ENCODE data around the gene SH2D2A.

Gene SH2D2A

GRCh38 chr1:156849151-156849496 is 32.5 kb upstream of the SH2D2A start:
- H3K27me3 ChIP-seq (ENCODE audit: insufficient read depth, low read length, poor library complexity, severe bottlenecking), result no peaks in the 10 kb centered on the region
- H4K20me1 ChIP-seq (ENCODE audit: insufficient read depth, low read length, poor library complexity, severe bottlenecking), result no peaks in the 10 kb centered on the region
- TF ChIP-seq CTCF (conservative IDR thresholded peaks at IDR 0.05; ENCODE audit: low read length) (no peak), EZH2phosphoT487 (IDR thresholded peaks at IDR 0.05; ENCODE audit: borderline replicate concordance) (no peak)
- no peaks in the 10 kb centered on the region for H3F3A ChIP-seq (ENCODE audit: low read depth)
- H3K9me3 ChIP-seq (ENCODE audit: insufficient read depth, low read depth, low read length), result no peaks in the 10 kb centered on the region
- H3K9ac ChIP-seq (ENCODE audit: low read depth, low read length, poor library complexity, severe bottlenecking), result no peak overlapping the region
- no peak overlapping the region for H3K4me2 ChIP-seq (ENCODE audit: low read depth, low read length, poor library complexity, severe bottlenecking)
- H2AFZ ChIP-seq (ENCODE audit: low read length), result no peak overlapping the region
- H3K9me2 ChIP-seq (replicated peaks; ENCODE audit: low read depth, low read length), result no peaks in the 10 kb centered on the region
- no peak overlapping the region for H3K4me3 ChIP-seq (ENCODE audit: low read length, poor library complexity, severe bottlenecking)
- no peaks in the 10 kb centered on the region for H3K4me1 ChIP-seq (ENCODE audit: insufficient read depth, low read length, poor library complexity, severe bottlenecking)
- no peaks in the 10 kb centered on the region for H3K36me3 ChIP-seq (ENCODE audit: insufficient read depth, low read length)
- no peaks in the 10 kb centered on the region for H3K79me2 ChIP-seq (ENCODE audit: insufficient read depth, low read length)

GRCh38 chr1:156848461-156849150 is 32.0 kb upstream of the SH2D2A start:
- Histone ChIP-seq H3K36me3 (ENCODE audit: insufficient read depth, low read length) (no peaks in the 10 kb centered on the region), H3K9me3 (ENCODE audit: insufficient read depth, low read depth, low read length) (no peaks in the 10 kb centered on the region), H3K79me2 (ENCODE audit: insufficient read depth, low read length) (no peaks in the 10 kb centered on the region), H2AFZ (ENCODE audit: low read length) (no peak overlapping the region), H3K4me1 (ENCODE audit: insufficient read depth, low read length, poor library complexity, severe bottlenecking) (no peaks in the 10 kb centered on the region), H3K9ac (ENCODE audit: low read depth, low read length, poor library complexity, severe bottlenecking) (no peak overlapping the region), H3K27me3 (ENCODE audit: insufficient read depth, low read length, poor library complexity, severe bottlenecking) (no peaks in the 10 kb centered on the region), H3F3A (ENCODE audit: low read depth) (no peaks in the 10 kb centered on the region), H3K9me2 (replicated peaks; ENCODE audit: low read depth, low read length) (no peaks in the 10 kb centered on the region), H3K4me3 (ENCODE audit: low read length, poor library complexity, severe bottlenecking) (no peak overlapping the region), H3K4me2 (ENCODE audit: low read depth, low read length, poor library complexity, severe bottlenecking) (no peak overlapping the region), H4K20me1 (ENCODE audit: insufficient read depth, low read length, poor library complexity, severe bottlenecking) (no peaks in the 10 kb centered on the region)
- TF ChIP-seq EZH2phosphoT487 (IDR thresholded peaks at IDR 0.05; ENCODE audit: borderline replicate concordance) (no peak), CTCF (conservative IDR thresholded peaks at IDR 0.05; ENCODE audit: low read length) (no peak)

GRCh38 chr1:156847591-156848460 is 31.2 kb upstream of the SH2D2A start:
- H3F3A ChIP-seq (ENCODE audit: low read depth), result no peaks in the 10 kb centered on the region
- no peak overlapping the region for H2AFZ ChIP-seq (ENCODE audit: low read length)
- H3K9me2 ChIP-seq (replicated peaks; ENCODE audit: low read depth, low read length), result no peaks in the 10 kb centered on the region
- H3K9me3 ChIP-seq (ENCODE audit: insufficient read depth, low read depth, low read length), result no peaks in the 10 kb centered on the region
- H3K27me3 ChIP-seq (ENCODE audit: insufficient read depth, low read length, poor library complexity, severe bottlenecking), result no peaks in the 10 kb centered on the region
- TF ChIP-seq CTCF (conservative IDR thresholded peaks at IDR 0.05; ENCODE audit: low read length), result no peak
- no peak for TF ChIP-seq EZH2phosphoT487 (IDR thresholded peaks at IDR 0.05; ENCODE audit: borderline replicate concordance)
- no peaks in the 10 kb centered on the region for H3K4me1 ChIP-seq (ENCODE audit: insufficient read depth, low read length, poor library complexity, severe bottlenecking)
- no peaks in the 10 kb centered on the region for H3K79me2 ChIP-seq (ENCODE audit: insufficient read depth, low read length)
- H3K4me2 ChIP-seq (ENCODE audit: low read depth, low read length, poor library complexity, severe bottlenecking), result no peak overlapping the region
- H3K36me3 ChIP-seq (ENCODE audit: insufficient read depth, low read length), result no peaks in the 10 kb centered on the region
- no peak overlapping the region for H3K9ac ChIP-seq (ENCODE audit: low read depth, low read length, poor library complexity, severe bottlenecking)
- no peaks in the 10 kb centered on the region for H4K20me1 ChIP-seq (ENCODE audit: insufficient read depth, low read length, poor library complexity, severe bottlenecking)
- H3K4me3 ChIP-seq (ENCODE audit: low read length, poor library complexity, severe bottlenecking), result no peak overlapping the region
